ENCODE results near the gene PLCL2. TPM values are rescaled to one million over a fixed set of nuclear protein-coding genes. Genes with fewer than 3 reads are reported as not detected.

The PLCL2 gene
- polyA plus RNA-seq, 2 of the 4 experiments (the other 2 are of a cell fraction) = 2.1 to 3.0 TPM

DNA sequence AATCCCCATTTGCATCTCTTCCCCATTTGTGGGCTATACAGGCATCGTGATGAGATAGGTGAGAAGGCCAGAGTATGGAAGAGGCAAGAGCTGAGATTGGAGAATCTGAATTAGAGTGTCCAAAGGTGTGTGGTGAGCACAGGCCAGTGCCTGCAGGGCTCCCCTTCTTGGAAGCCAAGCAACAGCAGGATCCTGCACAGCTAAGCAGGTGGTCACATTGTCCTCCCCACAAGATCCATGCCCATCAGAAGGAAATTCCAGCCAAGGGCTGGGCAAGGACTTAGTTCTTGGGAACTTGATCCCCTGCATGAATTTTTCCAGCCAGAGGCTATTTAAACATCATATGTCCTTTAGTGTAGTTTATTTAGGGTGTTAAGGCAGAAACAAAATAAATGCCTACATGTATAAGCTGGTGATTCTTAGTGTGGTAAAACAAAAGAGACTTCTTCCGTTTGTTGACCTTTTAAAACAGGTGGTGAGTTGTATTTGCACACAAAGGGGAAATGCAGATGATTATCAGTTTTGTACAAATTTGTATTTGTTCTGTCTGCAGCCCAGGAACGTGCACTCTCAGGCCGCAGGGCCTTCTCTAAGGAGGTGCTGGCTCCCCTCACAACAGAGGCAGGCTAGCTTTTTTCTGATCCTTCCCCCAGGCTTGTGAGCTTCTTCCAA lies 110.2 kb downstream of the PLCL2 start (continued):
- TF ChIP-seq CHD4 (IDR thresholded peaks at IDR 0.05; ENCODE audit: borderline replicate concordance) (no peak), GATA3 (IDR thresholded peaks at IDR 0.05; ENCODE audit: borderline replicate concordance) (peak; percentile 96), ZFP36 (IDR thresholded peaks at IDR 0.05; ENCODE audit: borderline replicate concordance, partially characterized antibody) (peak; percentile 10), HOXB5 (CRISPR knock-in tag; IDR thresholded peaks at IDR 0.05) (no peak), MAZ (IDR thresholded peaks at IDR 0.05; ENCODE audit: borderline replicate concordance, low read depth, low read length) (no peak), NR3C1 (IDR thresholded peaks at IDR 0.05) (no peak), ELK1 (IDR thresholded peaks at IDR 0.05; ENCODE audit: low read depth, low read length) (no peak), RCOR1 (IDR thresholded peaks at IDR 0.05; ENCODE audit: low read depth, low read length) (no peak), CEBPB (IDR thresholded peaks at IDR 0.05) (no peak), KDM5A (IDR thresholded peaks at IDR 0.05) (no peak)

DNA sequence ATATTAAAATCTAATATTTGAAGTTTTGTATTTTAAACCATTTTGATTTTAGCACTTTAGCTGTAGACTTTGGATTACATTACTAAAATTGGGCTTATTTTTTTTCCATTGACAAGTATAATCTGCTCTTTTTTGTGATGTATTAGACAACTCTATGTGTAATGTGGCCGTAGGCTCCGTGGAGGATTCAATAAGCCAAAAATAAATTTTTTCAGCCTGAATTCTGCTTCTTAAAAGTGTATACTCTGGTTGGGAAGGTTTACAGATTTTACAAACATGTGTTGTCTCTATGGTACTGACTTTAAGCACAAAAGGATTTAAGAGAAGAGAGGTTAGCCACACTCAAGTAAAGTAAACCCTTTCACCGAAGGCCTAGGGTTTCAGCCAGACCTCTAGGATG lies 110.8 kb downstream of the PLCL2 start:
- 0 out of 6 replicates have a peak overlapping the region, but pooled peaks of 1 of the 2 experiments have one; percentile 17 for H3K27ac ChIP-seq
- peak overlapping the region; percentile 47 for H3K4me2 ChIP-seq
- ChIA-PET CTCF (interaction anchor here (0.8 kb wide), 1 partner anchor 21 kb away, joined by 3 read pairs; no protein-coding TSS in a partner anchor), POLR2A (no interaction called here)
- WGBS (ENCODE audit: missing lambda C conversion rate) = 89% methylated on average over 3 of the region's 3 CpGs
- FAIRE-seq (no peak), ATAC-seq (no peak), DNase-seq (ENCODE audit: low read depth in 1 of 2, low spot score in 1 of 2) (no peak)
- no peak overlapping the region for H3K4me3 ChIP-seq
- no peak for TF ChIP-seq CHD2 (IDR thresholded peaks at IDR 0.05; ENCODE audit: low read length, partially characterized antibody)
- peaks cover 28% of the 10 kb centered on the region for H3K4me1 ChIP-seq
- no peaks in the 10 kb centered on the region for H3K9me3 ChIP-seq

- ATAC-seq = no peak
These were observed 113.6 kb downstream of the PLCL2 start for GRCh38 chr3:16998236-16998923.

DNA sequence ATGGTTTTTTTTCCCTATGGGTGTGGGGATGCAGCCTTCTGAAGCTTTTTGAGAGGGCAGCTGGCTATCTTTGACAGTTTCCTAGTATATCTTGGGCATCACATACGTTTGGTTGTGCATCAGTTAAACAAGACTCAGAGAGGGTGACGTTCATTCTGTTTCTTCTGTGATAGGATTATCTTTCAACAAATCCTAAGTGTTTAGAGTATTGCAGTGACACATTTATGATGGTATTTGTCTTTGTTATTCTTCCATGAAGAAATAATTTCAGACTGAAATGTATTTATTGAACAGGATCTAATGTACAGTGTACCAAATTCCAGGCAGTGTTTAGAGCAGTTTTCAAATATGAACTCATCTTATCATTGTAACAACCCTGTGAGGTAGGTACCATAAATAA lies 114.4 kb downstream of the PLCL2 start:
- Histone ChIP-seq H3K4me1 (peaks cover 17% of the 10 kb centered on the region), H3K9me3 (peaks cover 8% of the 10 kb centered on the region; the same call in 1 of the 3 replicates), H3K4me3 (no peak overlapping the region), H3K27ac (no peak overlapping the region), H3K4me2 (no peak overlapping the region)
- no peak for ATAC-seq
- CTCF ChIA-PET = no interaction called here
- peak; percentile 23 for FAIRE-seq
- 80% methylated on average over 2 of the region's 2 CpGs for WGBS (ENCODE audit: missing lambda C conversion rate)
- TF ChIP-seq SREBF2 (IDR thresholded peaks at IDR 0.05) = no peak
- TF ChIP-seq JUN (IDR thresholded peaks at IDR 0.05) = no peak
- no peak for TF ChIP-seq RFX5 (IDR thresholded peaks at IDR 0.05)
- no peak for TF ChIP-seq FOSB (CRISPR knock-in tag; IDR thresholded peaks at IDR 0.05)
- TF ChIP-seq ZNF302 (CRISPR knock-in tag; IDR thresholded peaks at IDR 0.05) = no peak
- TF ChIP-seq, protein P1, sequence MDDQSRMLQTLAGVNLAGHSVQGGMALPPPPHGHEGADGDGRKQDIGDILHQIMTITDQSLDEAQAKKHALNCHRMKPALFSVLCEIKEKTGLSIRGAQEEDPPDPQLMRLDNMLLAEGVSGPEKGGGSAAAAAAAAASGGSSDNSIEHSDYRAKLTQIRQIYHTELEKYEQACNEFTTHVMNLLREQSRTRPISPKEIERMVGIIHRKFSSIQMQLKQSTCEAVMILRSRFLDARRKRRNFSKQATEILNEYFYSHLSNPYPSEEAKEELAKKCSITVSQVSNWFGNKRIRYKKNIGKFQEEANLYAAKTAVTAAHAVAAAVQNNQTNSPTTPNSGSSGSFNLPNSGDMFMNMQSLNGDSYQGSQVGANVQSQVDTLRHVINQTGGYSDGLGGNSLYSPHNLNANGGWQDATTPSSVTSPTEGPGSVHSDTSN (IDR thresholded peaks at IDR 0.05) = no peak
- no peak for TF ChIP-seq RARB (CRISPR knock-in tag; IDR thresholded peaks at IDR 0.05)
- no peak for TF ChIP-seq HDAC2 (IDR thresholded peaks at IDR 0.05)
- TF ChIP-seq HOXA7 (CRISPR knock-in tag; IDR thresholded peaks at IDR 0.05) = no peak
- no peak for TF ChIP-seq ZSCAN20 (CRISPR knock-in tag; IDR thresholded peaks at IDR 0.05)
- TF ChIP-seq, protein P2, sequence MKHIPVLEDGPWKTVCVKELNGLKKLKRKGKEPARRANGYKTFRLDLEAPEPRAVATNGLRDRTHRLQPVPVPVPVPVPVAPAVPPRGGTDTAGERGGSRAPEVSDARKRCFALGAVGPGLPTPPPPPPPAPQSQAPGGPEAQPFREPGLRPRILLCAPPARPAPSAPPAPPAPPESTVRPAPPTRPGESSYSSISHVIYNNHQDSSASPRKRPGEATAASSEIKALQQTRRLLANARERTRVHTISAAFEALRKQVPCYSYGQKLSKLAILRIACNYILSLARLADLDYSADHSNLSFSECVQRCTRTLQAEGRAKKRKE (CRISPR knock-in tag; IDR thresholded peaks at IDR 0.05; ENCODE audit: low read depth) = no peak
- no peak for TF ChIP-seq NR3C1 (IDR thresholded peaks at IDR 0.05)
- TF ChIP-seq FOXS1 (CRISPR knock-in tag; IDR thresholded peaks at IDR 0.05) = no peak
- no peak for TF ChIP-seq CHD2 (IDR thresholded peaks at IDR 0.05; ENCODE audit: low read length, partially characterized antibody)
- no peak for TF ChIP-seq MAZ (IDR thresholded peaks at IDR 0.05; ENCODE audit: borderline replicate concordance, low read depth, low read length)
- TF ChIP-seq CHD4 (IDR thresholded peaks at IDR 0.05; ENCODE audit: borderline replicate concordance) = no peak
- TF ChIP-seq ELK1 (IDR thresholded peaks at IDR 0.05; ENCODE audit: low read depth, low read length) = no peak
- no peak for DNase-seq (ENCODE audit: low read depth in 1 of 2, low spot score in 1 of 2)
- POLR2A ChIA-PET = no interaction called here

More at GRCh38 chr3:16998236-16998923, 113.6 kb downstream of the PLCL2 start:
- ChIA-PET CTCF (no interaction called here), POLR2A (no interaction called here)
- DNase-seq (ENCODE audit: low read depth in 1 of 2, low spot score in 1 of 2) (no peak), FAIRE-seq (no peak)
- H3K4me2 ChIP-seq = no peak overlapping the region
- H3K4me3 ChIP-seq = no peak overlapping the region
- H3K9me3 ChIP-seq = peaks cover 8% of the 10 kb centered on the region; the same call in 1 of the 3 replicates
- peaks cover 23% of the 10 kb centered on the region for H3K4me1 ChIP-seq
- TF ChIP-seq HEYL (CRISPR knock-in tag; IDR thresholded peaks at IDR 0.05) (no peak), MYC (IDR thresholded peaks at IDR 0.05; ENCODE audit: borderline replicate concordance, low read length) (no peak), POLR2A (IDR thresholded peaks at IDR 0.05; ENCODE audit: low read length) (no peak), HOXA7 (CRISPR knock-in tag; IDR thresholded peaks at IDR 0.05) (no peak)
- WGBS (ENCODE audit: missing lambda C conversion rate) = 92% methylated on average over 3 of the region's 3 CpGs
- H3K27ac ChIP-seq = no peak overlapping the region
